Peyer's patch (tissue), 4 donors: ENCODE results near the gene HSPB3.

Source experiments
- CTCF ChIP-seq, 6 experiments: fragments of 450-650 bp in 4 of 6; fragments of 200-600 bp in 2 of 6; sonication (generic) in 1 of 6; IDR thresholded peaks; one replicate each; pipeline ENCODE4 v1.5.1; 2017 to 2019; ENCODE audit warnings: antibody characterized with exemption in 6 of 6, mild to moderate bottlenecking in 3 of 6, moderate library complexity in 1 of 6
- POLR2A ChIP-seq, 2 donors: fragments of 450-650 bp; IDR thresholded peaks; one replicate each; pipeline ENCODE4 v1.5.1; 2017; ENCODE audit warnings: antibody characterized with exemption in 2 of 2, mild to moderate bottlenecking in 2 of 2, moderate library complexity in 2 of 2

- no peak for TF ChIP-seq CTCF (IDR thresholded peaks at IDR 0.05)
- no peak for TF ChIP-seq POLR2A (IDR thresholded peaks at IDR 0.05)
These were observed 2.7 kb downstream of the HSPB3 start for GRCh38 chr5:54458221-54458620.
